Tibial artery (tissue), 4 donors: ENCODE results near the gene CGB1.

Source experiments
- DNase-seq, 2 donors: peaks; one replicate each; pipeline ENCODE4 v3.0.0-alpha.2; 2019
- H3K27ac ChIP-seq, 2 donors: fragments of 200-600 bp; sonication (generic) in 1 of 2; 1 replicate in 1 of 2; 2 replicates in 1 of 2; pipeline ENCODE4 v1.5.1; 2018 to 2019; ENCODE audit warnings: mild to moderate bottlenecking in 1 of 2
- H3K27me3 ChIP-seq, 2 donors: fragments of 200-600 bp; sonication (generic) in 1 of 2; one replicate each; pipeline versions ENCODE4 v1.5.1 to v1.6.0; 2016 to 2019
- H3K36me3 ChIP-seq, 3 donors: fragments of 200-600 bp; sonication (generic) in 2 of 3; one replicate each; pipeline ENCODE4 v1.5.1; 2016 to 2019; ENCODE audit warnings: mild to moderate bottlenecking in 2 of 3
- H3K4me1 ChIP-seq, 4 donors: fragments of 200-600 bp; sonication (generic) in 2 of 4; 1 replicate in 3 of 4; 2 replicates in 1 of 4; pipeline ENCODE4 v1.5.1; 2016 to 2019
- H3K4me3 ChIP-seq, 2 donors: fragments of 200-600 bp; sonication (generic) in 1 of 2; 1 replicate in 1 of 2; 2 replicates in 1 of 2; pipeline ENCODE4 v1.5.1; 2018 to 2019; ENCODE audit warnings: mild to moderate bottlenecking in 2 of 2
- H3K9me3 ChIP-seq, 3 donors: fragments of 200-600 bp; sonication (generic) in 1 of 3; one replicate each; pipeline ENCODE4 v1.5.1; 2016 to 2019
- CTCF ChIP-seq, 2 experiments: fragments of 200-600 bp in 1 of 2; fragments of 450-650 bp in 1 of 2; IDR thresholded peaks; one replicate each; pipeline ENCODE4 v1.5.1; 2017 to 2019; ENCODE audit warnings: antibody characterized with exemption in 2 of 2, mild to moderate bottlenecking in 1 of 2, moderate library complexity in 1 of 2
- intact Hi-C: fragments of 100-400 bp; cut with DNase I; formaldehyde crosslinking; loops from one replicate; pipeline ENCODE4 v1.15.0; 2023; ENCODE audit warnings: low total_unique reads

Gene CGB1

GRCh38 chr19:48992581-48993174 lies 44.0 kb downstream of the CGB1 start:
- H3K27ac ChIP-seq, result peak overlapping the region; percentile 98 to 99
- TF ChIP-seq CTCF (IDR thresholded peaks at IDR 0.05), result no peak
- H3K4me1 ChIP-seq, result peaks cover 0 to 44% (median 33%) of the 10 kb centered on the region in 4 donors
- intact Hi-C loops, result loop anchor here (10.0 kb wide), 1 partner anchor 348 kb away; the partner anchor contains the start of gene CA11
- H3K27me3 ChIP-seq, result no peaks in the 10 kb centered on the region
- H3K9me3 ChIP-seq, result no peaks in the 10 kb centered on the region
- peak overlapping the region; percentile 85 to 97 for H3K4me3 ChIP-seq
- H3K36me3 ChIP-seq, result peaks cover 9 to 23% (median 14%) of the 10 kb centered on the region in 3 donors
- DNase-seq, result peak; percentile 47 to 69

- no peaks in the 10 kb centered on the region for H3K9me3 ChIP-seq
- peaks cover 0 to 44% (median 33%) of the 10 kb centered on the region in 4 donors for H3K4me1 ChIP-seq
- intact Hi-C loops, result loop anchor here (10.0 kb wide), 1 partner anchor 347 kb away; the partner anchor contains the start of gene CA11
- no peak for TF ChIP-seq CTCF (IDR thresholded peaks at IDR 0.05)
- no peaks in the 10 kb centered on the region for H3K27me3 ChIP-seq
- DNase-seq, result peak; percentile 85 to 90
- peak overlapping the region; percentile 98 to 99 for H3K27ac ChIP-seq
- peaks cover 12 to 29% (median 17%) of the 10 kb centered on the region in 3 donors for H3K36me3 ChIP-seq
- H3K4me3 ChIP-seq, result peak overlapping the region; percentile 85 to 97
These were observed 44.7 kb downstream of the CGB1 start for GRCh38 chr19:48991873-48992580.

GRCh38 chr19:48991011-48991609 lies 45.6 kb downstream of the CGB1 start:
- Histone ChIP-seq H3K27ac (peak overlapping the region; percentile 98 to 99), H3K36me3 (peaks cover 16 to 38% (median 22%) of the 10 kb centered on the region in 3 donors), H3K9me3 (no peaks in the 10 kb centered on the region), H3K27me3 (no peaks in the 10 kb centered on the region), H3K4me3 (peak overlapping the region; percentile 85 to 97), H3K4me1 (peaks cover 0 to 44% (median 33%) of the 10 kb centered on the region in 4 donors)
- intact Hi-C loops, result loop anchor here (10.0 kb wide), 1 partner anchor 346 kb away; the partner anchor contains the start of gene CA11
- no peak for TF ChIP-seq CTCF (IDR thresholded peaks at IDR 0.05)
- DNase-seq, result no peak

GRCh38 chr19:48990400-48990799 lies 46.3 kb downstream of the CGB1 start:
- H3K27ac ChIP-seq, result peak overlapping the region in 1 of 2 donors; percentile 98

More at GRCh38 chr19:48990400-48990799, 46.3 kb downstream of the CGB1 start:
- H3K36me3 ChIP-seq, result peaks cover 18 to 45% (median 28%) of the 10 kb centered on the region in 3 donors
- H3K4me3 ChIP-seq, result no peak overlapping the region
- no peaks in the 10 kb centered on the region for H3K9me3 ChIP-seq
- DNase-seq, result no peak
- H3K4me1 ChIP-seq, result peaks cover 0 to 42% (median 33%) of the 10 kb centered on the region in 4 donors
- intact Hi-C loops, result loop anchor here (10.0 kb wide), 1 partner anchor 346 kb away; the partner anchor contains the start of gene CA11
- no peak for TF ChIP-seq CTCF (IDR thresholded peaks at IDR 0.05)
- H3K27me3 ChIP-seq, result no peaks in the 10 kb centered on the region
